Lung (tissue), 12 donors: Measurements from ENCODE around the gene NDUFA8. TPM values are rescaled to one million over a fixed set of nuclear protein-coding genes. Genes with fewer than 3 reads are reported as not detected.

ENCODE experiments used
- ATAC-seq: fragments of 200-7000 bp; cut with Tn5 transposase; one replicate; pipeline ENCODE4 v1.9.1; 2020; ENCODE audit warnings: moderate number of reproducible peaks; ENCODE audit not compliant: insufficient read depth, low FRiP score
- DNase-seq, 3 donors: peaks; one replicate each; pipeline ENCODE4 v3.0.0-alpha.2; 2013 to 2017
- H3K27ac ChIP-seq, 2 donors: one replicate each; pipeline ENCODE4 v1.5.1; 2013; ENCODE audit warnings: mild to moderate bottlenecking in 2 of 2, moderate library complexity in 2 of 2, control low read depth in 1 of 2, inconsistent platforms in 1 of 2, low read depth in 1 of 2, low read length in 1 of 2
- H3K27me3 ChIP-seq, 3 donors: one replicate each; pipeline ENCODE4 v1.5.1; 2013; ENCODE audit warnings: low read length in 2 of 3; ENCODE audit not compliant: control insufficient read depth in 3 of 3, insufficient read depth in 3 of 3
- H3K36me3 ChIP-seq, 4 donors: one replicate each; pipeline ENCODE4 v1.5.1; 2013; ENCODE audit warnings: low read length in 4 of 4, mild to moderate bottlenecking in 1 of 4, moderate library complexity in 1 of 4; ENCODE audit not compliant: control insufficient read depth in 4 of 4, insufficient read depth in 4 of 4
- H3K4me1 ChIP-seq, 5 donors: one replicate each; pipeline ENCODE4 v1.5.1; 2013; ENCODE audit warnings: low read length in 5 of 5, mild to moderate bottlenecking in 2 of 5, moderate library complexity in 1 of 5; ENCODE audit not compliant: control insufficient read depth in 5 of 5, insufficient read depth in 5 of 5
- H3K4me3 ChIP-seq: one replicate; pipeline ENCODE4 v1.5.1; 2013; ENCODE audit warnings: mild to moderate bottlenecking, control low read depth, moderate library complexity
- H3K9ac ChIP-seq, 2 donors: one replicate each; pipeline ENCODE4 v1.5.1; 2013; ENCODE audit warnings: low read length in 2 of 2, control low read depth in 1 of 2; ENCODE audit not compliant: insufficient read depth in 1 of 2
- H3K9me3 ChIP-seq, 4 donors: one replicate each; pipeline ENCODE4 v1.5.1; 2013; ENCODE audit warnings: low read length in 3 of 4, mild to moderate bottlenecking in 1 of 4, moderate library complexity in 1 of 4; ENCODE audit not compliant: control insufficient read depth in 4 of 4, insufficient read depth in 3 of 4
- CTCF ChIP-seq: IDR thresholded peaks from 2 replicates; pipeline ENCODE4 v1.5.1; 2012; ENCODE audit warnings: mild to moderate bottlenecking; ENCODE audit errors: control extremely low read depth, extremely low read depth
- WGBS, 2 donors: extraction: QIAGEN DNeasy Blood & Tissue Kit; methylation state at CpG; one replicate each; pipeline ENCODE4 v1.1.7; 2013; 5-methylcytosine and 5-hydroxymethylcytosine counted together
- polyA plus RNA-seq, 2 donors: library from polyadenylated mRNA; stranded (reverse); fragments of 200-250 nt; gene quantifications; one replicate each; pipeline ENCODE4 v1.2.1, GENCODE V29; 2013
- total RNA-seq, 2 donors: library from RNA; depleted of rRNA in 1 of 2; stranded (reverse); fragments of >200 nt in 1 of 2; gene quantifications; one replicate each; pipeline ENCODE4 v1.2.1, GENCODE V29; 2014 to 2021
- donor health status: control.
- donor health status: control.
- donor health status: Bipolar disorder and iron deficiency.
- donor health status: healthy.
- donor health status: DM: yes; HTN: yes; CAD: no.

Gene NDUFA8
- total and polyA plus RNA-seq, 4 donors: 26.6 to 107 (median 58.3) TPM

GRCh38 chr9:122205176-122205575 is 45.6 kb upstream of the NDUFA8 start:
- Histone ChIP-seq H3K27ac (no peak overlapping the region), H3K27me3 (peaks cover 0 to 6% (median 4%) of the 10 kb centered on the region in 3 donors), H3K9ac (no peak overlapping the region), H3K4me1 (peaks cover 0 to 15% (median 0%) of the 10 kb centered on the region in 5 donors), H3K4me3 (no peak overlapping the region), H3K36me3 (no peaks in the 10 kb centered on the region), H3K9me3 (no peaks in the 10 kb centered on the region)
- whole genome bisulfite sequencing, 2 donors: 89 to 95% methylated on average over 8 of the region's 8 CpGs
- no peak for DNase-seq
- TF ChIP-seq CTCF: no peak
- ATAC-seq: no peak

- H3K36me3 ChIP-seq: no peaks in the 10 kb centered on the region
- 93 to 94% methylated on average over 12 of the region's 12 CpGs for WGBS, 2 donors
- no peak overlapping the region for H3K4me3 ChIP-seq
- peaks cover 0 to 15% (median 0%) of the 10 kb centered on the region in 5 donors for H3K4me1 ChIP-seq
- no peak for TF ChIP-seq CTCF
- no peaks in the 10 kb centered on the region for H3K9me3 ChIP-seq
- H3K27ac ChIP-seq: no peak overlapping the region
- no peak for DNase-seq
- ATAC-seq: no peak
- H3K9ac ChIP-seq: no peak overlapping the region
- peaks cover 0 to 6% (median 4%) of the 10 kb centered on the region in 3 donors for H3K27me3 ChIP-seq
Measured at GRCh38 chr9:122204491-122204890, 44.9 kb upstream of the NDUFA8 start.

- ATAC-seq (no peak), DNase-seq (no peak)
- H3K4me3 ChIP-seq: no peak overlapping the region
- peaks cover 0 to 15% (median 0%) of the 10 kb centered on the region in 5 donors for H3K4me1 ChIP-seq
- no peak overlapping the region for H3K27ac ChIP-seq
- H3K27me3 ChIP-seq: peaks cover 0 to 6% (median 4%) of the 10 kb centered on the region in 3 donors
- no peak overlapping the region for H3K9ac ChIP-seq
- H3K36me3 ChIP-seq: no peaks in the 10 kb centered on the region
- WGBS, 2 donors: 92 to 97% methylated on average over 5 of the region's 5 CpGs
- H3K9me3 ChIP-seq: no peaks in the 10 kb centered on the region
- TF ChIP-seq CTCF: no peak
Measured at GRCh38 chr9:122204055-122204454, 44.5 kb upstream of the NDUFA8 start.

- WGBS, 2 donors: 68 to 80% methylated on average over 3 of the region's 3 CpGs
- DNase-seq (no peak), ATAC-seq (no peak)
Measured at GRCh38 chr9:122202111-122202510, 42.5 kb upstream of the NDUFA8 start.

More at GRCh38 chr9:122202111-122202510, 42.5 kb upstream of the NDUFA8 start:
- no peaks in the 10 kb centered on the region for H3K36me3 ChIP-seq
- H3K4me3 ChIP-seq: no peak overlapping the region
- no peak for TF ChIP-seq CTCF
- H3K4me1 ChIP-seq: peaks cover 0 to 22% (median 0%) of the 10 kb centered on the region in 5 donors
- no peak overlapping the region for H3K9ac ChIP-seq
- peaks cover 0 to 1% (median 0%) of the 10 kb centered on the region in 3 donors for H3K27me3 ChIP-seq
- no peak overlapping the region for H3K27ac ChIP-seq
- H3K9me3 ChIP-seq: no peaks in the 10 kb centered on the region
